ENCODE measurements around the gene ZNF770. TPM values are rescaled to one million over a fixed set of nuclear protein-coding genes. Genes with fewer than 3 reads are reported as not detected.

ZNF770 gene
- total and polyA plus RNA-seq, 10 donors, result 9.9 to 44.4 (median 30.6) TPM

DNA sequence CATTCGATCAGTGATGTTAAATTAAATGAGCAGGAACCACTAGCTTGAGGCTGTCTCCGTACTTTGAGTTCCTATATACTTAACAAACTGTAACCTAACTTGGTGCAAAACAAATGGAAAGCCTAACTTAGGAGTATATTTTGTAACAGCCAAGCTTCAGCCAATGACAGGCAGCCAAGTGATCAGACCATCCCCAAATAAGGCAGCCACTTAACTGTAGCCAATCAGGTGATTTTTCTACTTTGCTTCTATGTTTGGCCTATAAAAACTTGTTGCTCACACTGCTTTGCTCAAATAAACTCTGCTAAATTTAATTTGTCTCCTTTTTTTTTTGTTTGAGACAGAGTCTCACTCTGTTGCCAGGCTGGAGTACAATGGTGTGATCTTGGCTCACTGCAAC lies 19.3 kb upstream of the ZNF770 start:
- H3K9me3 ChIP-seq, result no peaks in the 10 kb centered on the region
- DNase-seq, result no peak
- H3K27me3 ChIP-seq (replicated peaks in 1 of 7), result no peaks in the 10 kb centered on the region
- 81 to 97% (median 88%) methylated on average over 2 of the region's 2 CpGs for WGBS, 5 donors
- TF ChIP-seq POLR2A (IDR thresholded peaks at IDR 0.05) (no peak), POLR2AphosphoS5 (IDR thresholded peaks at IDR 0.05) (no peak)
- TF ChIP-seq, protein P1, sequence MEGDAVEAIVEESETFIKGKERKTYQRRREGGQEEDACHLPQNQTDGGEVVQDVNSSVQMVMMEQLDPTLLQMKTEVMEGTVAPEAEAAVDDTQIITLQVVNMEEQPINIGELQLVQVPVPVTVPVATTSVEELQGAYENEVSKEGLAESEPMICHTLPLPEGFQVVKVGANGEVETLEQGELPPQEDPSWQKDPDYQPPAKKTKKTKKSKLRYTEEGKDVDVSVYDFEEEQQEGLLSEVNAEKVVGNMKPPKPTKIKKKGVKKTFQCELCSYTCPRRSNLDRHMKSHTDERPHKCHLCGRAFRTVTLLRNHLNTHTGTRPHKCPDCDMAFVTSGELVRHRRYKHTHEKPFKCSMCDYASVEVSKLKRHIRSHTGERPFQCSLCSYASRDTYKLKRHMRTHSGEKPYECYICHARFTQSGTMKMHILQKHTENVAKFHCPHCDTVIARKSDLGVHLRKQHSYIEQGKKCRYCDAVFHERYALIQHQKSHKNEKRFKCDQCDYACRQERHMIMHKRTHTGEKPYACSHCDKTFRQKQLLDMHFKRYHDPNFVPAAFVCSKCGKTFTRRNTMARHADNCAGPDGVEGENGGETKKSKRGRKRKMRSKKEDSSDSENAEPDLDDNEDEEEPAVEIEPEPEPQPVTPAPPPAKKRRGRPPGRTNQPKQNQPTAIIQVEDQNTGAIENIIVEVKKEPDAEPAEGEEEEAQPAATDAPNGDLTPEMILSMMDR (IDR thresholded peaks at IDR 0.05 in 8 of 11, conservative IDR thresholded peaks at IDR 0.05 in 3 of 11), result no peak
- intact Hi-C loops (cut with DNase I; ENCODE audit: low total_unique reads), result no loop called here
- no peaks in the 10 kb centered on the region for H3K36me3 ChIP-seq
- no peaks in the 10 kb centered on the region for H3K4me1 ChIP-seq
- no peak overlapping the region for H3K27ac ChIP-seq
- H3K4me3 ChIP-seq, result no peak overlapping the region

GRCh38 chr15:35005933-35006332 lies 17.8 kb upstream of the ZNF770 start:
- intact Hi-C loops (cut with DNase I; ENCODE audit: low total_unique reads), result no loop called here
- DNase-seq, result no peak

GRCh38 chr15:35003928-35004327 lies 15.8 kb upstream of the ZNF770 start:
- Histone ChIP-seq H3K27me3 (replicated peaks in 1 of 7) (no peaks in the 10 kb centered on the region), H3K4me3 (no peak overlapping the region), H3K9me3 (no peaks in the 10 kb centered on the region), H3K36me3 (no peaks in the 10 kb centered on the region), H3K27ac (no peak overlapping the region), H3K4me1 (no peaks in the 10 kb centered on the region)
- WGBS, 5 donors, result 71 to 82% (median 79%) methylated on average over 3 of the region's 3 CpGs
- TF ChIP-seq, protein P1 (IDR thresholded peaks at IDR 0.05 in 8 of 11, conservative IDR thresholded peaks at IDR 0.05 in 3 of 11), result no peak
- TF ChIP-seq POLR2AphosphoS5 (IDR thresholded peaks at IDR 0.05), result no peak
- no peak for TF ChIP-seq POLR2A (IDR thresholded peaks at IDR 0.05)
- intact Hi-C loops (cut with DNase I; ENCODE audit: low total_unique reads), result no loop called here
- DNase-seq, result no peak

More at GRCh38 chr15:35005933-35006332, 17.8 kb upstream of the ZNF770 start:
- H3K4me3 ChIP-seq, result no peak overlapping the region
- TF ChIP-seq, protein P1 (IDR thresholded peaks at IDR 0.05 in 8 of 11, conservative IDR thresholded peaks at IDR 0.05 in 3 of 11), result no peak
- no peak for TF ChIP-seq POLR2A (IDR thresholded peaks at IDR 0.05)
- TF ChIP-seq POLR2AphosphoS5 (IDR thresholded peaks at IDR 0.05), result no peak
- H3K36me3 ChIP-seq, result no peaks in the 10 kb centered on the region
- no peaks in the 10 kb centered on the region for H3K9me3 ChIP-seq
- WGBS, 5 donors, result 90 to 93% (median 92%) methylated on average over 6 of the region's 6 CpGs
- H3K27me3 ChIP-seq (replicated peaks in 1 of 7), result no peaks in the 10 kb centered on the region
- no peaks in the 10 kb centered on the region for H3K4me1 ChIP-seq
- no peak overlapping the region for H3K27ac ChIP-seq

DNA sequence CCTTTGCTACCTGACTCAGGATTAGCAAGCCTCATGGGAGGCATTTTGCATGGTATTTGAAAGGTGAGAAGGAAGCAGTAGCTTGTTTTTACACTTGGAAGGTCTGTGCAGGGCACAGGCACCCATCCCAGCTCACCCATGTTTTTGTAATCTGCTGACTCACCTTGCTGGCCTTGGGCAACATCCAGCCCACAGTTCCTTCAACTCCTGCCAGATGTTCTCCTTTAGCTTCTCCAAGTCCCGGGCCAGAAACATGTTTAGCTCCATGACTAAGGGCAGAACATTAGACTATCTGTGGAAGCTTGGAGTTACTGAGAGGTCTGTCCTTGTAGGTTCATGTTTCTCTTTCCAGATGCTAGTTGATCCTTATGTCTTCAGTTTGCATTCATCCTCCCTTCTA lies 12.4 kb upstream of the ZNF770 start:
- DNase-seq, result no peak
- Histone ChIP-seq H3K27me3 (replicated peaks in 1 of 7) (no peaks in the 10 kb centered on the region), H3K9me3 (no peaks in the 10 kb centered on the region), H3K4me1 (no peaks in the 10 kb centered on the region), H3K27ac (no peak overlapping the region), H3K4me3 (no peak overlapping the region), H3K36me3 (no peaks in the 10 kb centered on the region)
- WGBS, 5 donors, result 26 to 75% (median 32%) methylated on average over 1 of the region's 1 CpG
- intact Hi-C loops (cut with DNase I; ENCODE audit: low total_unique reads), result no loop called here
- TF ChIP-seq, protein P1 (IDR thresholded peaks at IDR 0.05 in 8 of 11, conservative IDR thresholded peaks at IDR 0.05 in 3 of 11), result no peak
- TF ChIP-seq POLR2AphosphoS5 (IDR thresholded peaks at IDR 0.05) (no peak), POLR2A (IDR thresholded peaks at IDR 0.05) (no peak)

All from spleen (tissue), 11 donors.